NOMO-1 treated with DMSO at 0.1 percent for 48 hours (cell line): ENCODE measurements around the gene OR8G1.
"Not testable (repeated sequence)": the region's sequence is repeated elsewhere in the genome, so short reads cannot be mapped to it uniquely, and the experiment has no call there.

Source experiments
- DNase-seq: peaks from one replicate; lab custom pipeline; 2025; ENCODE audit not compliant: unreplicated experiment; lab: John Stamatoyannopoulos, UW

OR8G1 gene

GRCh38 chr11:124233376-124233775 is 7.5 kb upstream of the OR8G1 start:
- DNase-seq: no peak

- peak; percentile 34 for DNase-seq
Measured at GRCh38 chr11:124238512-124238911, 2.4 kb upstream of the OR8G1 start.

- not testable (repeated sequence) for DNase-seq
Measured at GRCh38 chr11:124249869-124250268, 9.0 kb downstream of the OR8G1 start.

GRCh38 chr11:124256076-124256475 is 15.2 kb downstream of the OR8G1 start, which contains the start of gene OR8G5:
Gene OR8G5 (plus strand): TSS chr11:124256376. CDS start chr11:124264932, 8,556 bp downstream.
- DNase-seq: no peak

GRCh38 chr11:124265041-124265440 is 24.1 kb downstream of the OR8G1 start:
- not testable (repeated sequence) for DNase-seq

GRCh38 chr11:124270886-124271285 is 30.0 kb downstream of the OR8G1 start:
- DNase-seq: not testable (repeated sequence)

- DNase-seq: no peak
Measured at GRCh38 chr11:124274000-124274399, 33.1 kb downstream of the OR8G1 start.

DNA sequence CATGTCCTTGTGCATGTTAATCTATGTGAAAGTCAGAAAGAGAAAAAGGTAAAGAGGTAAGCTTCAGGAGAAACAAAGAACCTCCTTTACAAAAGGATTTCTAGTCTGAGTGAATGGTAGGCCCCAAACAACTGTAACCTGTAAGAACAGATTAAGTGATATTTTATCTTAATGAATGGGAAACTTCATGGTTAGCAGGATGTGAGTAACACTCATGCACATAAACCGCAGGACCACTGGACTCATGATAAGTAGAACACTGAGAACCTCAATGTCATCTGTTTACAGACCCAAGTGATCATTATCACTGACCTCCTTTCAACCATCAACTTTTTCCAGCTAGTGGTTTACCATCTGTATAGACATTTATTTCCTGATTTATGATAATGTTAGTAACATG is 35.2 kb downstream of the OR8G1 start:
- DNase-seq: peak; percentile 36

DNA sequence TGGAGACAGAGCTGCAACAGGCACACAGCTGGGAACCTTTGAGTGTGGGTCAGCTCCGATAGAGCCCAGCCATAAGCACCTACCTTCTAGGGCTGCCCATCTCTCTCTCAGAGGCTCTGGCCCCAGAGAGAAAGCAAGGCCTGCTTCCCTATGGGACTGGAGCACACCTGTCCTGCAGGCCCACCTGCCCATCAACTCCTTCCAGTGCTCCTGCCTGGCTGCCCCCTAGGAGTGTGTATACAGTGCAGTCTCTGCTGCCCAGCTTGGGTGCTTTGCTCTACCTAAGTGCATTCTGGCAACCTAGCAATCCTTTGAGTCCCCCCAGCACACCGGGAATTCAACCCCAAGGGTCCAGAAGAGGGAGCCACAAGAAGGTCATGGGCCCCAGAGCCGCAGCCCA is 36.3 kb downstream of the OR8G1 start:
- no peak for DNase-seq

- DNase-seq: peak; percentile 6
Measured at GRCh38 chr11:124277804-124278203, 36.9 kb downstream of the OR8G1 start.

DNA sequence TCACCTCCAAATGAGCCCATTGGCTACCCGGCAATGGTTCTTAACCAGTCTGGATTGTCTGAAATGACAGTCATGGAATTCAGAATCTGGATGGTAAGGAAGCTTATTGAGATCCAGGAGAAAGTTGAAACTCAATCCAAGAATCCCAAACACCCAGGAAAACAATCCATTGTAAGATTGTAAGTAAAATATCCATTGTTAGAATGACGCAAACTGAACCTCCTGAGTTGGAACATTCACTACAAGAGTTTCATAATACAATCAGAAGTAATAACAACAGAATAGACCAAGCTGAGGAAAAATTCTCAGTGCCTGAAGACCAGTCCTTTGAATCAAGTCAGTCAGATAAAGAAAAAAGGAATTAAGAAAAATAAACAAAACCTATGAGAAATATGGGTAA is 37.4 kb downstream of the OR8G1 start:
- no peak for DNase-seq

- no peak for DNase-seq
Measured at GRCh38 chr11:124285610-124286344, 44.9 kb downstream of the OR8G1 start.

DNA sequence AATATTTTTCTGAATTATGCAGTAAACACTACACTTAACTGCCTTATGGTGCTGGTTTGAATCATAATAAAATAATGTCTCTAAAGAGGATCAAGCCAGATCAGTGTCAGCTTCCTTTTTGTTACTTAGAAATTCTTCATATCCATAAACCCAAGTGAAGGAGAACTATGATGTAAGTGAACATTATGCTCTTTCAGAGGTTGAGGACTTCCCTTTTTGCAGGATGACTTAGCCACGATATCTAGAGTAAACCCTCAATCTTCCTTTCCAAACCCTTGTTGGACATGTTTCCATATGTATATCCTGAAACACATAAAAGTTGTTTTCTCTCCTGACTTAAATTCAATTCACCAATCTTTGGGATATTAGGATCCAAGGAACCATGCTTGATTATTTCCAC is 53.8 kb downstream of the OR8G1 start:
- peak; percentile 78 for DNase-seq

DNA sequence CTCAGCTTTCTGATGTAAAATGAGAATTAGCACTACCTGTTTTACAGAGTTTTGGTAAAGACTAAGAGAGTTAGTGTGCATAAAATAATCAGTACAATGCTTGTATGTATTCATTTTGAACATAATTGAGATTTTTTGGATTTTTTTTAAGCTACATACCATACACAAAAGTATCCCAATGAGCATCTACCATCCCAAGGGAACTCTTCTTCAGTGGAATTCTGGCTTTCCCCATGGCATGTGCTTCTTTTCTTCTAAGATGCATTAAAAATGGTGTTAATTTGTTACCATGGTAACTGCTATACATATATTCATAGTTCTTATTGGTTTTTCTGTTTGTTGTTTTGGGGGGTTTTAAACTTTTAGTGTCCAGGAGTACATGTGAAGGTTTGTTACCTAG is 55.1 kb downstream of the OR8G1 start:
- DNase-seq: no peak

DNA sequence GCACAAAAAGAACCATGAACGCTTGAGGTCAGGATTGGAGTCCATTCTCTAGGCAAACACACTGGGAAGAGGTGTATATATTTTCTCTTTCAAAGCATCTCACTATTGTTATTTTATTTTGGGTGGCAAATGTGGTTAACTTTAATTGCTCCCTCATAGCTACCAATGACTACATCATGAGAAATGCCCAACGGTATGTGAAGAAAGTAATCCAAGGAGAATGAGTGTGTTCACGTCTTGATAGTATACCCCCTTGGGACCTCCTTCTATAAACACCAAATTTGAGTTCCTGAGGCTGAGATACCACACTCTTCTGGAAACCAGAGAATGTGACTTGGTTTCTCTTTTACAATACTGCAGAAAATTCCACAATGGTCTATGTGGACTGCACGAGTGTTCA is 57.0 kb downstream of the OR8G1 start:
- DNase-seq: no peak

DNA sequence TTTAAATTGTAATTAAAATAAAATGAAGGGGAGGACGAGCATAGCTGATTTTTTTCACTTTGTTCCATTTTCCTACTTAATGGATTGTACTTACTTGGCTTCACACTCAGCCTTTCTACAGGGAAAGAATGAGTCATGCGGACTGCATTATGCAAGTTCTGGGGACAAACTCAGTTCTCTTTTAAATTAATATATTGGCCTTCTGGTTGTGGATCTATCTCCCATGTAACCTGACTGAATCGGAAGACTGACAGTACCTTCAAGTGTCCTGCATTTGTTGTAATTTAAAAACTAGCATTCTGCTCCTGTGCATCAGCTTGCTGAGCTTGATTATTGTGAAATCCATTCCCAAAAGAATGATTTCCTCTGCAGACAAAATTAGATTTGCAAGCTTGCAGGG is 60.7 kb downstream of the OR8G1 start:
- DNase-seq: peak; percentile 32

DNA sequence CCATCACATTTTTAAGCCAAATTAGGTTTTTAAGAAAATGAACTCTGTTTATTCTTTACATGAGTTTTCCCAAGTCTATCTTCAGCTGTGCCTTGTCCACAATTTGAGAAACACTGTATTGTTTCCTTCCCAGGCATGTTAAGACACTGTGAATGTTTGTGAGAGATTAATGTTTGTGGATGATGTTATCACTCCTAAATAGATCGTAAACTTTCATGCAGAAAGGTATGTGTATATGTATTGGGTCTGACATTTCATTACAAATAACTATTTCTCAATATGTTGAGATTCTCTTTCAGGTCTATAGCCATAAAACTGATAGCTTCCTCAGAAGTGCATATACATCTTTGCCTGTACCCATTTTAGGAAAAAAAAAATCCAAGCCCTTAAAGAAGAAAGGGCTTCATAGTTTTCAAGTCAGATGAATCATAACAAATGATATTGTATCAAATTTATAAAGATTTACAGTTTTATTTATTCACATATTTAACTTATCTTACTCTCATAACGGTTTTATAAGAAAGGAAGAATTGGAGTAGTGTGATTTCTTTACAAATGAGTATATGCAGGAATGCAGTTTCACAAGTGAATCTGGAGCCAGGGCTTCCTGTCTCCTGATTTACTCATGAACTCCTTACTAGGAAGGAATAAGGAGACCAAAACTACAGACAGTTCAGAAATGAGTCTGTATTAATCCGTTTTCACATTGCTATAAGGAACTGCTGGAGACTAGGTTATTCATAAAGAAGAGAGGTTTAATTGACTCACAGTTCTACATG is 61.6 kb downstream of the OR8G1 start:
- DNase-seq: no peak
